HG02884 (cell line): Measurements from ENCODE around the gene ADGRD1.

Experiments
- ATAC-seq: cut with Tn5 transposase; IDR thresholded peaks from one replicate; pipeline ENCODE4 v1.9.1; 2021; ENCODE audit warnings: mild to moderate bottlenecking, moderate library complexity; ENCODE audit not compliant: unreplicated experiment

The ADGRD1 gene

DNA sequence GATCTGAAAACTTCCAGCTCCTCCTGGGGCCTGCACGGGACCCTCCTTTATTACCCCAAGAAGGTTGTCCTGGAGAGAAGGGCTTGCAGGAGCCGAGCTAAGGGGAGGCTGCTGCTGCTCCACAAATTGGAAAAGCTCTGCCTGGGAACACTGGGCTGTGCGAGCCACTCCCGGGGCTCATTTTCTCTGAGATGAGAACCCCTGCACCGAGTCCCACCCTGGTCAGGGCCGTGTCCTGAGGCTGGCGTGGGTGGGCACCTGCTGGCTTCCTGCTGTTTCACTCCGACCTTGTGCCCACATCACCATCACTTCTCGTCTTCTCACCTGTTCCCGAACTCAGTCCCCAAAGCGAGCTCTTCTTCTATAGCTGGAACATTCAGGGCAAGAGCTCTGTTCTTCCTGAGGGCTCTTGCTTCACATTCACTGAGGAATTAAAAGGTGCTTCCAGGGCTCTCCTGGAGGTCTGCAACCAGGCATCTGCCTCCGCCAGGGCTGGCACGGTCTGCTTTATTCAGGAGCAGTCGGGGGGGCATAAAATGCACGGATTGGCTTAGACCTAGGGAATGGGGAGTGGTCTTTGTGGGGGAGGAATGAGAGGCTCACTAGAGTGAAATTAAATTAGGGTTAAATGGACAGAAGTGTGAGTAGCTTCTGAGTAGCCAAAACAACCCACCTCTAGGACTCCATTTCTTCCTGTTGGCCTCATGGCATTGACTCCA lies 98.5 kb downstream of the ADGRD1 start:
- ATAC-seq, result no peak

DNA sequence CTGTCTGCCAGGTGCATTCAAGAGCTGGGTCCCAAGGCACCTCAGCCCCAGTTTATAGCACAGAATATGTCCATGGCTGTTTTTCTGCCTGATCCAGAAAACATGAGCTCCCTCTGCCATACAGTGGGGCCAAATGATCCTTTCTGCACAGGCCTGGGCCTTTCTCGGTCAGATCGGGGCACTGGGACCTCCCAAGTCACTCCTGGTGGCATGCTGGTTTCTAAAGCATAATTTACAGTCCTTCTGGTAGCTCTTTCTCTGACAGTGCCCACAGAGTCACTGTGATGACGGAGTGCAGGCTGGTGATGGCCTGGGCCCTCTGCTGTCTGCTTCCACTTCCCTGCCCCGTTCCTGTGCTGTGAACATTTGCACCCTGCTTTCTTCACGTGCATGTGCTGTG lies 99.2 kb downstream of the ADGRD1 start:
- no peak for ATAC-seq

DNA sequence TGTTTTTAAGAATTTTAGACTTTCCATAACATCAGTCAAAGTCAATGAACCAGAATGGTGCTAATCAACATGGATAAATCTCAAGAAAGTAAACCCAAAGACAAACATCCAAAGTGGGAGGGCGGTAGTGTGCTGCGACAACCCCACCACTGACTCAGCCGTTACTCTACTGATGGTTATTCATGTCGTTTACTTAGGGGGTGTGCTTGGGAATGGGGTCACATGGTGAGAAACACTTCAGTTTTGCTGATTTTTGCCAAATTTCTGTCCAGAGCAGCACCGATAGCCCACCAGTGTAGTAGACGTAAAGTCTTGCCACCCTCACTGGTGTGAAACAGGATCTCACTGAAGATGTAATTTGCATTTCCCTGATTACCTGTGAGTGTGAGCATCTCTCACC lies 99.9 kb downstream of the ADGRD1 start:
- ATAC-seq, result no peak

DNA sequence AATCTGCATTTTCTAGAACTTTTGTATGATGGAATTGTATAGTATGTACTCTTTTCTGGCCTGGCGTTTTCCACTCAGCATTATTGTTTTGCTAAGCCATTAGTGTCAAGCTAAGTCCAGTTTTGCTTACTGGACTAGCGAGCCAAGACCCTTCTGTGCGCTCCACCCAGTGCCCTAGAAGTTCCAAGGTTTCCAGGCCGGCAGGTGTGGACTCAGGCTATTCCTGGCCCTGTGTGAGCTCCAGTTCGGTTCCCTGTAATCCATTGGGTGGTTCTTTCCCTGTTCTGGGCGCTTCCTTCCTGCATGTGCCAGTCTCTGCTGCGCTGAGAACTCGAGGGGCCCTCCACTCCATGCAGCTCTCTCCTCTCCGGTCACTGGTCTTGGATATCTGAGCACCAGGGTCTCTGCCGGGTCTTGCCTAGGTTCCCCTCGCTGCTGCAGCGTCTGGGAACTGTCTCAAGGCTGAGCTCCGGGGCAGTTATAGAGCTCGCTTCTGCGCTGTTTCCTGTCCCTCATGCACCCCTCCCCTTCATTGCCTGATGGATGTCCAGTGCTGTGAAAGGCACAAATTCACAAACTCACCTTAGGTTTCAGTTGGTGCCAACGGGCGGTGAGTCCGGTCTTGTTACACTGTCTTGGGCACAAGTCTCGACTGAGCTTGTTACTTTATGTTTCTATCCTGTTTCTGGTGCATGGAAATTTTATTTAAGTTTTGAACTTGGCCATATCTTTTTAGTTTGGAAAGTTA lies 100.8 kb downstream of the ADGRD1 start:
- no peak for ATAC-seq

DNA sequence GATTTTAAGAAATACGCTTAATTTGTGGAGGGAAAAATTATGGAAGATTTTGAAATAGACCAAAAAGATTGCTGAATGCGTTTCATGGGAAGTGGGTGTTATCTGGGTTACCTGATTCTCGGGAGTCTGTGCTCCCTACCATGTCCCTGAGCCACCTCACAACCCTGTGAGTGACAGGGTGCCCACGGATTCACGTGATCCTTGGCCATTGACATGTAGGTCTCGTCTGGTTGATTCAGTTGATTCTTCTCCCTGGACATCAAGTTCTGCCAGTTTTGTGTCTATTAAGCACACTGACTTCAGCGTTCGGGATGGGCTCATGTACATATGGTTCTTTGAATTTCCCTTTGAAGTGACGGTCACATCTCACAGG lies 101.4 kb downstream of the ADGRD1 start:
- ATAC-seq, result no peak

DNA sequence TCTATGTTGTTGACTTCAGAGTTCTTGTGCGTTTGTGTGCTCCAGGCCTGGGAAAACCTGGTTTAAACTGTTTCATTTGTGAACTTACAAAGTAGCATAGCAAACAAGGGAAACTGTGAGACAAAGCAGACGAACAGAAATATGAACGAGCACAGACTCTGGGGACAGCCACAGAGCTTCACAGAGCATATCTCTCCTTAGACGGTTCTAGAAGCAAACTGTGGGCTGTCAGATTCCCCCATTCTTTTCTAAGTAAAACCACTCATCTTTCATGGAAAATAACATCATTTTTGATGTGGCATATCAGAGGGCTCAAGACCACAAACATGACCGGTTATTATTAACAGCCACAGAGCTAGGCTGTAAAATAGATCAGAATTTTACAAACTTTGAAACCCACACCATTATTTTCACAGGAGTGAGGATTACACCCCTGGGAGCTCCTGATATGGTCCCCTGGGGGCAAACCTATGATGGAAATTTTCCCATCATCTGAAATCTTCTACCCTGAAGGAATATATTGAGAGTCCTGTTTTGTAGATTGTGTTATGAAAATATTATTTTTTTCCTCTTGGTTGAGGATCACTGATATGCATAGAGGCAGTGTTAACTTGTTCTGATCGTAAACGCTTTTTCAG lies 102.0 kb downstream of the ADGRD1 start:
- no peak for ATAC-seq

DNA sequence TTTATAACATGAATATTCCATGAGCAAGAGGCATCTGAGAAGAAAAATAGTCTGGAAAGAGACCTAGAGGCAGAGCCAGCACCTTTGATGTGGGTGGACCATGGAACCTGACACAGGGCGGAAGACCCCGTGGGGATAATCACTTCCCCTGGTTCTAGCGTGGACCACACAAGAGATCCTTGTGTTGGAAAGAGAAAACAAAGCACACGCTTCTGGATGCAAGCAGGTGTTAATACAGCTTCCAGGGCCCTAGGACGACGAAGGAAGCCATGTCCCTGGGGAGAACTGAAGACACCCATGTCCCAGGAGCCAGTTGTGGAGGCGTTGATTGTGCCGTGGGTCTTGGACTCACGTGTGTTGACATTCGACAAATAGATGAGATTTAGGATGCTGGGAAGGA lies 102.9 kb downstream of the ADGRD1 start:
- ATAC-seq, result no peak

DNA sequence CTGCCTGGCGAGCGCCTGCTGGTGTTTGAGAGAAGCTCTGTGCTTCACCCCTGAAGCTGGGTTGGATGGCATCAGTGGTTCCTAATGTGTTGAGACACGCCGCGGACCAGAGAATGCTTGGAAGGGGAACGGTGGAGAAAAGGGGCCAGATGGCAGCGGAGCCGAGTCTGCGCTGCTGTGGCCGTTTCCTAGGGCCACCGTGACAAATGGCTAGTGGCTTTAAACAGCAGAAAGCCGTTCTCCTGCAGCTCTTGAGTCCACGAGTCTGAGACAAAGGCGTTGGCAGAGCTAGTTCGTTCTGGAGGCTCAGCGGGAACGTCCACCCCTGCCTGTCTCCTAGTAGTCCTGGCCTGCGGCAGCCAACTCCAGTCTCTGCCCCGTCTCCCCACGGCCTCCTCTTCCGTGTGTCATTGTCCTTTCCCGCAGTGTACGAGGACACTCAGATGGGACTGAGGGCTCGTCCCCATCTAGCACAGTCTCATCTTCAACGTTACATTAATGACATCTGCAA lies 103.6 kb downstream of the ADGRD1 start:
- no peak for ATAC-seq

DNA sequence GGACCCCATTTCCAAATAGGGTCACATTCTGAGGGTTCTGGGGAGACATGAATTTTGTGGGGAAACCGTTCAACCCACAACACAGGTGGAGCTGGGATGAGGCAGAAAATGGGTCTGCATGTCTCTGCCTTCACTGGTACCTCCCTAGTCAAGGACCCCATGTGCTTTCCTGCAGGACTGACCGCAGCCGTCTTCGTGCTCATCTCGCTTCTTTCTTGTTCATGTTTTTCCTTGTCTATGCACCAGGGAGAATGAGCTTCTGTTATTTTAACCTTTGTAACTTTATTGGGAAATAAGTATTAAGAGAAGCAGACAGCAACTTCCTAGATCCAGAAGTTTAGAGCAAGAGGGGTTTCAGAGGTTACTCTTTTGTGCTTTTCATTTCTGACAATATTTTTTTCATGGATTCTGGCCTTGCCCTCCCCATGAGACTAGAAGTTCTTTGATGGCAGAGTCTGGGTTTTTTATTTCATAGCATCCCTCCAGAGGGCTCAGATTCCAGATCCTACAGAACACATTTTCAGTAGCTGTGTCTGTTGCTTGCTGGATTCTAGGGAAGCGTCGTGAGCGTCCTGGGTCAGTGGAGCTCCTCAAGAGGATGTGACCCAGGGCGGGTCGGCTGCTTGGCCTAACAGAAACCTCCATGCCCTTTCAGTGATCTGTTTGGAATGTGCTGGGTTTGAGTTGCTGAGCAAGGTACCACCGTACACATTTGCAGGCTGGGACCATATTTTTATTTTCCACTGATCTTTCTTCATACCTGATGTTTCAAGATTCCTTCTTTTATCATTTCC lies 104.2 kb downstream of the ADGRD1 start:
- ATAC-seq, result no peak

DNA sequence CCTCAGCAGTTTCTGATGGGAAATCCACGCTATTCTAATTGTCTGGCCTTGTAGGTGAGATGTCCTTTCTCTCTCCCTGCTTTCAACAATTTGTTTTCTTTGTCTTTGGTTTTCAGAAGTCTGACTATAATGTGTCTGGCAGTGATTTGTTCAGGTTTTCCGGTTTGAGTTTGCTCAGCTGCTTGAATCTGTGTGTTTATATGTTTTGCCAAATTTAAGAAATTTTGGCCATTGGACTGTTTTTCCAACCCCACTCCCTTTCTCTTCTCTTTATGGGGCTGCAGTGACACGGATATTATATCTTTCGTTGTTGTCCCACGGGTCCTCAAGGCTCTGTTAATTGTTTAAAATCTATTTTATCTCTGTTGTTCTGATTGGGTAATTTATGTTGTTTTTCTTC lies 105.0 kb downstream of the ADGRD1 start:
- ATAC-seq, result no peak

DNA sequence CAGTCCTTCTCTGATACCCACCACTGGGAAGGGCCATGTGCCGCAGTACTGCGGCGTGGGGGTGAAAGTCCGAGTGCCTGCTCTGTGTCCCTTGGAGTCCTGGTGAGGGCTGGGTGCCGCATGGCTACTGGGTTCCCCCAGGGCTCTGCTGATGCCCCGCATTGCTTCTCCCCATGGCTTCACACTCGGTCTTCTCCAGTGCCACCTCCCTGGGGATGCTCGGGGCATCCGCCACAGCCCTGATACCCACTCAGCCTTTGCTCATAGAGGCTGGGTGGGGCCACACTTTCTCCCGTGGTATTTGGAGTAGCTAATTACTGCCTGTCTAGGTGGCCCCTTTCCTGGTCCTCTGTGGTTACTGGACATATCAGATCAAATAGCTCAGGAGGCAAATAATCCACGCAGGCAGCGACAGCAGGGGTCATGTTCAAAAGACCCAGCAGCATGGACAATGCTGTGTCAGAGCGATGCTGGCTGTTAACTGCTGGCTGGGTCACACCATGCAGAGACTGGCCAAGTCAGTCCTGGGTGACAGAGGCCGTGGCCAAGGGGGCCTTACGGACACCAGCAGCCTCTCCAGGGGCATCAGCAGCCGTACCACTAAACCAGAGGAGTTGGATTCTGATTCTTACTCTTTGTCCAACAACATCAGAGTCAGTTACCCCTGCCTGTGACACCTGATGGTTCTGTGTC lies 106.5 kb downstream of the ADGRD1 start:
- no peak for ATAC-seq

DNA sequence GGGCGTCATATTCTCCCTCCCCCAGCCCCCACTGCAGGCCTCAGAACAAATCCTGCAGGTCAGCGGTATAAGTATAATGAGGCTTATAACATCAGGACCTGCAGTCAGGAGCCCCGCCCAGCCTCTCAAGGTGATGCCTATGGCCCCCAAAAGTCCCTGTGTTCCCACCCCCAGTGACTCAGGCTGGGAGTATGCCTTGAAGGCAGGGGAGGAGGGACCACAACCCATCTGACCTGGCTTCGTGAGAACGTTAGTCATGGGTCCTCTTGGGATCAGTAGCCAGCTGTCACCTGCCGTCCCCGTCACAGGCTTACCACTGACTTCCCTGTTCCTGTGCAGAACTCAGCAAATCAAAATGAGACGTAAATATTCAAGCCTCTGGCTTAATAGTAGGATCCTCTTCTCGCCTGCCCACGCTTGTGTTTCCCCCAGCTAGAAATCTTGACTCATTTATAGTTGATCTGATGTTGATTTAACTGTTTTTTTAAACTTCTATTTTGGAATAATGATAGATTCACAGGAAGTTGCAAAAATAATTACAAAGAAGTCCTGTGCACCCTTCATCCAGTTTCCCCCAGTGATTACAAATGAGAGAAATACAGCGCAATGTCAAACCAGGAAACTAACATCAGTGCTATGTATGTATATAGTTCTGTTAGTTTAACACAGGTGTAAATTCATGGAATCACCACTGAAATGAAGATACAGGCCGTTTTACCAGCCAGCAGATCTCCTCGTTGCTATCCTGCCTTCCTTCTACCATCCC lies 107.5 kb downstream of the ADGRD1 start:
- no peak for ATAC-seq

DNA sequence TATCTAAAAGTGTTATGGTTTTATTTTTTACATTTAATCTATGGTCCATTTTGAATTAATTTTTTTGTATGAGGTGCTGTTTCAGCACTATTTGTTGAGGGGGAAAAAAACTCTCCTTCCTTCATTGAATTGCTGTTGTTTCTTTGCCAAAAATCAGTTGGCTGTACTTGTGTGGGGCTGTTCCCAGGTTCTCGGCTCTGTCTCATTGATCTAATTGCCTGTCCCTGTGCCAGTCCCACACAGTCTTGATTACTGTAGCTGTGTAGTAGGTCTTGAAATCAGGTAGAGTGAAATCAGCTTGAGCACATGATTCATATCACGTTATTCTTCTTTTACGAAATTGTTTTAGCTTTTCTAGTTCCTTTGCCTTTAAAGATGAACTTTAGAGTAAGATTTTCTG lies 109.7 kb downstream of the ADGRD1 start:
- ATAC-seq, result no peak

DNA sequence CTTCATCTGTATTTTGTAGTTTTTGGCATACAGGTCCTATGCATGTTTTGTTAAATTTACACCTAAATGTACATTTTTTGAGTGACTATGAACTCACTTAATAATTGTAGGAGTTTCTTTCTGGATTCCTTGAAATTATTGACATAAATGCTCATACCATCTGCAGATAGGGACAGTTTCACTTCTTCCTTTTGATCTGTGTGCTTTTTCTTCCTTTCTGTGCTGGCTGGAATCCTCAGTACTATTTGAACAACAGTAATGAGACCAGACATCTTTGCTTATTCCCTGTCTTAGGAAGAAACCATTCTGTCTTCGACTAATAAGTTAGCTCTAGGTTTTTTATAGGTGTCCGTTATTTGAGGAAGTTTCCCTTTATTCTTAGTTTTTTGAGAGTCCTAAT lies 110.3 kb downstream of the ADGRD1 start:
- no peak for ATAC-seq

DNA sequence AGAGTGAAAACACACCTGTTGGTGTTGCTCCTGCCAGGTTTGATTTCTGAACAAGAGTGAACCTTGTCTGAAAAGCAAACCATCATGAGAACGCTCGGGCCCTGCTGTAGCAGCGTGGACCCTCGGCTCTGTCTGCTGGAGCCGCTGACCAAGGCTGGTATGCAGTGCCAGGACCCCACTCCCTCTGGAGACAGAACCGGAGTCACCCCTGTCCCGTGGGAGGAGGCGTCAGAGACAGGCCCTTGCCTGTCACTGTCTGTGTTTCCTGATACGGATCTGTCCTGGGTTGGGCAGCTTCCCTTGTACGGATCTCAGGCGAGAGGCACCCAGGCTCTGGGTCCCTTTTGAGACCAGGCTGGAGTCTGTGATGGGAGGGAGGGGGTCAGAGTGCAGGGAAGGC lies 111.6 kb downstream of the ADGRD1 start:
- ATAC-seq, result no peak

DNA sequence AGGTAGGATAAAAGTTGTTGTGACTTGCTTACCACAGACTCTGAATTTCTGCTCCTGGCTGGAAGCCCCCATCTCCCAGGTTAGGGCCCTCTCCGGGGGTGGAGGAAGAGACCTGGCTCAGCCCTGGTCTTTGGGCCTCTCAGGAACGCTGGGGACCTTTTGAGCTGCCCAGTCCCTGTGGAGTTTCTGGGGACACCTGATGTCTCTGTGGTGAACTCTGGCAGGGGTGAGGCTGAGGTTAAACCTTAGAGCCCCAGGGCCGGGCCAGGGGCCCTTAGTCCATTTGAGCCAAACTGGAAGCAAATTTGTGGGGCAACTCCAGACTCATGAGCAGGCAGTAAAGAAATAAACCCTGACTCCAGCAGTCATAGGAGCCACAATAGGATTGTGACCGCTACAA lies 112.1 kb downstream of the ADGRD1 start:
- no peak for ATAC-seq

DNA sequence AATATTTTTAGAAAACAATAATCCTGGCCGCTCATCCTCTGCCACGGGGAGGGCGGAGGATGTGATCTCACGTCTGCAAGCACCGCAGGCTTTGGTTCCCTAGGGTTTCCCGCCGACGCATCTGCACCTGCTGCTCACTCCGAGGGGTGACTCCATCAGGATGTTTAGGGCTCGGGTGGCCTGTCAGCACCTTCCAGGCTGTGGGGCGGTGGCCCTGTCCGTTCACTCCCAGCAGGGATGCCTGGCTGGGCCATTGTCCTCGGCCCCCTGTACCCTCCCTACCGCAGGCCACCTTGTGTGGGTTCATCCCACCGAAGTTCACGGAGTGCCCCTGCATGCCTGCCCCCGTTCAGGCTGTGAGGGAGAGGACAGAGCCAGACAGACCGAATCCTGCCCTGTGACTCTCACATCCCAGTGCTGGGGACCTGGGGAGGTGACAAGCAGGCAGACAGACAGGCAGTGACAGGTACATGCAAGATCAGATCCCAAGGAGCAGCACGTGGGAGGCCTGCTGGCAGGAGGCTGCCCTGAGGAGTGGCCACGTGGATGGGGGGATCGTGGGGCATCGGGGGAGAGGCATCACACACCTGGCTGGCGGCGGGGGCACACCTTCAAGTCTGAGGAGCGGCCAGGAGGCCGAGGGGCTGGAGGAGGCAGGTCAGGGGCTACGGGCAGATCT lies 112.6 kb downstream of the ADGRD1 start:
- no peak for ATAC-seq

DNA sequence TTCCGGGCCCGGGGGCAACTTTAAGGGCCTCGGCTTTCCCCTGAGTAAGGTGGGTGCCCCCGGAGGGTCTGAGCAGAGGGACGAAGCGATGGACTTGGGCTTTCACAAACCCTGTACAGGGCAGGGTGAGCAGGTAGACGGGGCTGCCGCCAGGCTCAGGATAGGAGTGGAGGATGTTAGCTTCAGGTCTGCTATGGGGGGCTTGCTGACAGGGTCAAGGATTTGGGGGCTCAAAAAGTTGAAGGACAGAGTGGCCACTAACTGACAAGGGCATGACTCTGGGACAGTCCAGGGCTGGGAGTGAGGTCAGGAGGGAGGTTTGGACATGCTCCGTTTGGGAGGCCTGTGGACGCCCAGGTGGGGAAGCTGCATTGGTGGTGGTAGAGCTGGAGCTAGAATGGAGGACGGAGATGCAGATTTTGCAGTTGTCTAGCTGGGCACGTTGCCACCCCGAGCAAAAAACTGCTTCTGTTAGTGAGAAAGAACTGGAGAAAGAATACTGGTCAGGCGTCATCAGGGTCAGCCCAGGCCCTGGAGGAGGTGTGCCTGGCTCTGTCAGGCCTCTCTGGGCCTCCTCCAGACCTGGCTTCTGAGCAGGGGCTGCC lies 113.3 kb downstream of the ADGRD1 start:
- no peak for ATAC-seq
